IMR-90 (cell line): Measurements from ENCODE around the gene ADAP2. TPM values are rescaled to one million over a fixed set of nuclear protein-coding genes. Genes with fewer than 3 reads are reported as not detected.
"Not testable (repeated sequence)": the region's sequence is repeated elsewhere in the genome, so short reads cannot be mapped to it uniquely, and the experiment has no call there.

Source experiments
- ATAC-seq: fragments of 200-7000 bp; cut with Tn5 transposase; 2 replicates; pipeline ENCODE4 v1.9.1; 2020; ENCODE audit warnings: low read depth, mild to moderate bottlenecking, moderate library complexity
- BruUV-seq: library from RNA; stranded (reverse); fragments of 400-500 nt; replicated peaks from 2 replicates; lab custom pipeline; 2021; lab: Mats Ljungman, UMichigan
- CTCF ChIA-PET: fragments of 300-600 bp; formaldehyde crosslinking; extraction: SDS; loops from one replicate; lab custom pipeline; 2021; ENCODE audit warnings: antibody characterized with exemption; lab: Yijun Ruan, JAX
- POLR2A ChIA-PET: fragments of 300-600 bp; sonication (Branson Sonifier 250); formaldehyde crosslinking; loops from one replicate; lab custom pipeline; 2022; ENCODE audit warnings: antibody characterized with exemption; ENCODE audit not compliant: unreplicated experiment; lab: Charles Lee
- DNase-seq: peaks from one replicate; pipeline ENCODE4 v3.0.0; 2013
- H2AFZ ChIP-seq: replicated peaks from 2 replicates; pipeline ENCODE3; 2013; ENCODE audit warnings: low read length, mild to moderate bottlenecking; ENCODE audit not compliant: poor library complexity
- H2AK5ac ChIP-seq: 2 replicates; pipeline ENCODE4 v1.6.1; 2013; ENCODE audit warnings: low read depth, low read length, inconsistent platforms
- H2AK9ac ChIP-seq: replicated peaks from 2 replicates; pipeline ENCODE3; 2013; ENCODE audit warnings: mild to moderate bottlenecking, low read depth, low read length, moderate library complexity; ENCODE audit not compliant: poor library complexity
- H2BK120ac ChIP-seq: 2 replicates; pipeline ENCODE4 v1.6.1; 2013; ENCODE audit warnings: low read depth, low read length, inconsistent platforms
- H2BK15ac ChIP-seq: 3 replicates; pipeline ENCODE4 v1.6.1; 2013; ENCODE audit warnings: low read depth, low read length, inconsistent platforms
- H2BK20ac ChIP-seq: 2 replicates; pipeline ENCODE4 v1.6.1; 2013; ENCODE audit warnings: low read depth, mild to moderate bottlenecking, inconsistent platforms, low read length, moderate library complexity
- H2BK5ac ChIP-seq: 2 replicates; pipeline ENCODE4 v1.6.1; 2013; ENCODE audit warnings: mild to moderate bottlenecking, low read depth, low read length, inconsistent platforms; ENCODE audit not compliant: poor library complexity, severe bottlenecking
- H3K14ac ChIP-seq: replicated peaks from 2 replicates; pipeline ENCODE4 v1.6.1; 2013; ENCODE audit warnings: low read depth, low read length, inconsistent platforms
- H3K18ac ChIP-seq: 2 replicates; pipeline ENCODE4 v1.6.1; 2013; ENCODE audit warnings: low read depth, low read length, control low read depth
- H3K23ac ChIP-seq: 2 replicates; pipeline ENCODE4 v1.6.1; 2013; ENCODE audit warnings: low read depth, low read length, inconsistent platforms
- H3K27ac ChIP-seq: 2 replicates; pipeline ENCODE4 v1.5.1; 2013; ENCODE audit warnings: mild to moderate bottlenecking, control low read depth, low read length; ENCODE audit not compliant: insufficient read depth
- H3K27me3 ChIP-seq: 2 replicates; pipeline ENCODE4 v1.6.1; 2013; ENCODE audit warnings: low read length; ENCODE audit not compliant: control insufficient read depth, insufficient read depth
- H3K36me3 ChIP-seq: 2 replicates; pipeline ENCODE4 v1.6.1; 2013; ENCODE audit warnings: low read length, mixed read lengths; ENCODE audit not compliant: control insufficient read depth, insufficient read depth
- H3K4ac ChIP-seq: 2 replicates; pipeline ENCODE4 v1.6.1; 2013; ENCODE audit warnings: low read depth, low read length, inconsistent platforms
- H3K4me1 ChIP-seq: 2 replicates; pipeline ENCODE4 v1.6.1; 2013; ENCODE audit warnings: low read length, mixed read lengths; ENCODE audit not compliant: control insufficient read depth, insufficient read depth
- H3K4me2 ChIP-seq: 2 replicates; pipeline ENCODE4 v1.6.1; 2013; ENCODE audit warnings: low read depth, mild to moderate bottlenecking, control low read depth, low read length, moderate library complexity
- H3K4me3 ChIP-seq: 2 replicates; pipeline ENCODE4 v1.5.1; 2013; ENCODE audit warnings: low read depth, mild to moderate bottlenecking, control low read depth, low read length, moderate library complexity; ENCODE audit not compliant: insufficient read depth
- H3K56ac ChIP-seq: 2 replicates; pipeline ENCODE4 v1.6.1; 2013; ENCODE audit warnings: low read length, inconsistent platforms; ENCODE audit not compliant: insufficient read depth; ENCODE audit errors: extremely low read depth
- H3K79me1 ChIP-seq, 2 experiments: 2 replicates each; pipeline ENCODE4 v1.6.1; 2013; ENCODE audit warnings: low read length in 2 of 2, inconsistent platforms in 1 of 2, low read depth in 1 of 2
- H3K9ac ChIP-seq: 2 replicates; pipeline ENCODE4 v1.6.1; 2013; ENCODE audit warnings: low read depth, low read length, control low read depth
- H3K9me1 ChIP-seq: 2 replicates; pipeline ENCODE4 v1.6.1; 2013; ENCODE audit warnings: low read length, inconsistent platforms; ENCODE audit not compliant: insufficient read depth
- H3K9me3 ChIP-seq: 2 replicates; pipeline ENCODE4 v1.6.1; 2013; ENCODE audit warnings: low read length; ENCODE audit not compliant: control insufficient read depth, insufficient read depth
- H4K20me1 ChIP-seq: 2 replicates; pipeline ENCODE4 v1.6.1; 2013; ENCODE audit warnings: low read length, inconsistent platforms; ENCODE audit not compliant: insufficient read depth
- H4K5ac ChIP-seq: 2 replicates; pipeline ENCODE4 v1.6.1; 2013; ENCODE audit warnings: mild to moderate bottlenecking, low read depth, low read length, control low read depth
- H4K8ac ChIP-seq, 2 experiments: 2 replicates each; pipeline ENCODE4 v1.6.1; 2013; ENCODE audit warnings: low read depth in 2 of 2, low read length in 2 of 2, control low read depth in 1 of 2, inconsistent platforms in 1 of 2
- H4K91ac ChIP-seq: 2 replicates; pipeline ENCODE4 v1.6.1; 2013; ENCODE audit warnings: low read depth, low read length, inconsistent platforms; ENCODE audit not compliant: insufficient read depth
- WGBS, 2 experiments: methylation state at CpG; one replicate each; pipeline versions ENCODE4 v1.1.5 to v1.1.7; 2013; ENCODE audit warnings: missing lambda C conversion rate in 2 of 2; ENCODE audit not compliant: insufficient read length in 1 of 2; ENCODE audit errors: extremely low coverage in 2 of 2; 5-methylcytosine and 5-hydroxymethylcytosine counted together
- dilution Hi-C: fragments of 300-500 bp; cut with HindIII; formaldehyde crosslinking; loops from one replicate; pipeline ENCODE4 v1.14.3; 2018; ENCODE audit warnings: low sequenced_read_pairs; ENCODE audit not compliant: unreplicated experiment
- in situ Hi-C: fragments of 300-500 bp; cut with MboI; formaldehyde crosslinking; loops from 3 replicates; pipeline ENCODE4 v1.14.3; 2019; ENCODE audit warnings: low sequenced_read_pairs, inconsistent platforms, mixed read lengths
- intact Hi-C: fragments of 100-400 bp; cut with micrococcal nuclease; formaldehyde crosslinking; loops from 2 replicates; pipeline ENCODE4 v1.10.0; 2022
- polyA plus RNA-seq, 3 experiments: library from polyadenylated mRNA; depleted of rRNA; stranded (reverse); fragments of >200 nt; gene quantifications; 2 replicates each; pipeline ENCODE4 v1.2.3, GENCODE V29; 2012; ENCODE audit warnings: low replicate concordance in 1 of 3
- total RNA-seq: library from RNA; depleted of rRNA; stranded (reverse); fragments of >200 nt; gene quantifications from 2 replicates; pipeline ENCODE4 v1.2.3, GENCODE V29; 2012

Gene ADAP2
- total and polyA plus RNA-seq, 2 of the 4 experiments (the other 2 are of a cell fraction) = 0.90 to 1.2 TPM

GRCh38 chr17:30929861-30930260 lies 8.1 kb downstream of the ADAP2 start:
- H2BK120ac ChIP-seq, H3K27ac ChIP-seq, H3K9me1 ChIP-seq, H4K20me1 ChIP-seq, H3K9me3 ChIP-seq, DNase-seq, in situ Hi-C loops, H2BK15ac ChIP-seq, H4K5ac ChIP-seq, H3K79me1 ChIP-seq, intact Hi-C loops, H3K36me3 ChIP-seq, H2BK5ac ChIP-seq, H3K4me3 ChIP-seq, H2BK20ac ChIP-seq, H3K23ac ChIP-seq, H3K4ac ChIP-seq, H2AK9ac ChIP-seq, dilution Hi-C loops, H3K9ac ChIP-seq, H2AK5ac ChIP-seq, H3K4me2 ChIP-seq, H2AFZ ChIP-seq, H3K27me3 ChIP-seq, H3K14ac ChIP-seq, H4K8ac ChIP-seq, POLR2A ChIA-PET, ATAC-seq, H3K56ac ChIP-seq, BruUV-seq, H3K18ac ChIP-seq, H4K91ac ChIP-seq, H3K4me1 ChIP-seq: not testable (repeated sequence)
- CTCF ChIA-PET = interaction anchor here (0.7 kb wide), 1 partner anchor 10 kb away, joined by 3 read pairs; no protein-coding TSS in a partner anchor
- WGBS, 2 experiments = no CpG with 5 or more reads among the region's 3 CpGs
